Measurements from ENCODE around the gene KRTAP10-12. TPM values are rescaled to one million over a fixed set of nuclear protein-coding genes. Genes with fewer than 3 reads are reported as not detected.
A peak's percentile ranks its signal among the peaks of the same experiment; 100 is the strongest.

Gene KRTAP10-12
- total RNA-seq, 2 donors from 2014 or later = not detected

GRCh38 chr21:44709426-44710293 lies 12.7 kb downstream of the KRTAP10-12 start:
- no peaks in the 10 kb centered on the region for H3K9me3 ChIP-seq
- no peak overlapping the region for H3K4me3 ChIP-seq
- intact Hi-C loops (cut with DNase I) = no loop called here
- no peaks in the 10 kb centered on the region for H3K36me3 ChIP-seq
- no peak overlapping the region for H3K9ac ChIP-seq (ENCODE audit: low read depth in 2 of 2, low read length in 2 of 2)
- DNase-seq = peak; percentile 12
- H3K27me3 ChIP-seq = peaks cover 70% of the 10 kb centered on the region
- H3K4me1 ChIP-seq = no peaks in the 10 kb centered on the region
- no peak for TF ChIP-seq CTCF (IDR thresholded peaks at IDR 0.05)
- no peak overlapping the region for H3K27ac ChIP-seq

GRCh38 chr21:44710294-44710665 lies 13.3 kb downstream of the KRTAP10-12 start:
- Histone ChIP-seq H3K27ac (no peak overlapping the region), H3K9me3 (no peaks in the 10 kb centered on the region), H3K27me3 (peaks cover 70% of the 10 kb centered on the region), H3K4me3 (no peak overlapping the region), H3K36me3 (no peaks in the 10 kb centered on the region), H3K4me1 (no peaks in the 10 kb centered on the region), H3K9ac (ENCODE audit: low read depth in 2 of 2, low read length in 2 of 2) (no peak overlapping the region)
- no peak for TF ChIP-seq CTCF (IDR thresholded peaks at IDR 0.05)
- DNase-seq = no peak
- intact Hi-C loops (cut with DNase I) = no loop called here

- H3K9me3 ChIP-seq = no peaks in the 10 kb centered on the region
- TF ChIP-seq CTCF (IDR thresholded peaks at IDR 0.05) = no peak
- no peak overlapping the region for H3K4me3 ChIP-seq
- no peak for DNase-seq
- peaks cover 70% of the 10 kb centered on the region for H3K27me3 ChIP-seq
- no peak overlapping the region for H3K27ac ChIP-seq
- no peak overlapping the region for H3K9ac ChIP-seq (ENCODE audit: low read depth in 2 of 2, low read length in 2 of 2)
- H3K4me1 ChIP-seq = no peaks in the 10 kb centered on the region
- intact Hi-C loops (cut with DNase I) = no loop called here
- no peaks in the 10 kb centered on the region for H3K36me3 ChIP-seq
Observed at GRCh38 chr21:44710756-44711326, 13.9 kb downstream of the KRTAP10-12 start.

- H3K27ac ChIP-seq = no peak within 1 kb of the TSS
- no peak for DNase-seq
- no peak within 1 kb of the TSS for H3K9ac ChIP-seq (ENCODE audit: low read depth in 2 of 2, low read length in 2 of 2)
- no peak for TF ChIP-seq CTCF (IDR thresholded peaks at IDR 0.05)
- H3K9me3 ChIP-seq = no peaks in the 10 kb centered on the region
- intact Hi-C loops (cut with DNase I) = no loop called here
- H3K4me1 ChIP-seq = no peaks in the 10 kb centered on the region
- H3K4me3 ChIP-seq = no peak within 1 kb of the TSS
- no peaks in the 10 kb centered on the region for H3K36me3 ChIP-seq
- peaks cover 63% of the 10 kb centered on the region for H3K27me3 ChIP-seq
Observed at GRCh38 chr21:44711327-44712202, 14.6 kb downstream of the KRTAP10-12 start, which contains the start of gene TSPEAR. TSS of gene TSPEAR (minus strand) at chr21:44711572. CDS start at chr21:44711514, 58 bp downstream.
